GM19455 (cell line): ENCODE measurements around the gene ANKRD22.

Source experiments
- ATAC-seq: cut with Tn5 transposase; IDR thresholded peaks from one replicate; pipeline ENCODE4 v1.9.1; 2021; ENCODE audit not compliant: unreplicated experiment

Gene ANKRD22

GRCh38 chr10:88803641-88804040 is 48.0 kb downstream of the ANKRD22 start:
- ATAC-seq: no peak

DNA sequence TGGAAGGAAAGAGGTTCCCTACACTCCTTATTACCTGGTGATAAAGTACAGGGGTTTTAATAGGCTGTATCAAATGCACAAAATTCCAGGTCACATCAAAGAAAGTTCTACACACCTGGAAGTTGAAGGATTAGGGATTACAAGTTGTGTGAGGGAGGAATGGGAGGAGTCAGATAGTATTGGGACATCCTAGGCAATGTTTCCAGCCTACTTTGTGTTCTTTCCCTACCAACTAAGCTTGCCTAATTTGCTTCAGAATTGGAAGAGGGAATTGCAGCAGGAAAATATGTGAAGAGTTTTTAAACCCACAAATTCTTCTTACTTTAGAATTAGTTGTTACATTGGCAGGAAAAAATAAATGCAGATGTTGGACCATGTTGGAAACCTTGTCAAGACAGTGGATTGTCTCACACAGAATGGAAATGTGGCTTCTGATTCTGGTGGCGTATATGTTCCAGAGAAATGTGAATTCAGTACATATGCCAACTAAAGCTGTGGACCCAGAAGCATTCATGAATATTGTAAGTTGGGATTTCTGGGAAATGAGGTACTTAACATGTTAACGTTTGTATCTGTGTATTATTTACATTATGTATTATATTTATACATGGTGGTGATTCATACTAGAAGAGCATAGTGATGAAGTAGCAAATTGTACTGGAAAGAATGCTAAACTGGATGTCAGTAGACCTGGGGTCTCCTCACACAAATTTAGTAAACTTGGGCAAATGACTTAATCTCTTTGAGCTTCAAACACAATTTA is 48.9 kb downstream of the ANKRD22 start, which contains the start of gene LIPM:
Gene LIPM (plus strand): TSS at position 208 of the 763 bp plus-strand sequence. CDS start 167 bp downstream, at position 375.
- ATAC-seq: no peak

DNA sequence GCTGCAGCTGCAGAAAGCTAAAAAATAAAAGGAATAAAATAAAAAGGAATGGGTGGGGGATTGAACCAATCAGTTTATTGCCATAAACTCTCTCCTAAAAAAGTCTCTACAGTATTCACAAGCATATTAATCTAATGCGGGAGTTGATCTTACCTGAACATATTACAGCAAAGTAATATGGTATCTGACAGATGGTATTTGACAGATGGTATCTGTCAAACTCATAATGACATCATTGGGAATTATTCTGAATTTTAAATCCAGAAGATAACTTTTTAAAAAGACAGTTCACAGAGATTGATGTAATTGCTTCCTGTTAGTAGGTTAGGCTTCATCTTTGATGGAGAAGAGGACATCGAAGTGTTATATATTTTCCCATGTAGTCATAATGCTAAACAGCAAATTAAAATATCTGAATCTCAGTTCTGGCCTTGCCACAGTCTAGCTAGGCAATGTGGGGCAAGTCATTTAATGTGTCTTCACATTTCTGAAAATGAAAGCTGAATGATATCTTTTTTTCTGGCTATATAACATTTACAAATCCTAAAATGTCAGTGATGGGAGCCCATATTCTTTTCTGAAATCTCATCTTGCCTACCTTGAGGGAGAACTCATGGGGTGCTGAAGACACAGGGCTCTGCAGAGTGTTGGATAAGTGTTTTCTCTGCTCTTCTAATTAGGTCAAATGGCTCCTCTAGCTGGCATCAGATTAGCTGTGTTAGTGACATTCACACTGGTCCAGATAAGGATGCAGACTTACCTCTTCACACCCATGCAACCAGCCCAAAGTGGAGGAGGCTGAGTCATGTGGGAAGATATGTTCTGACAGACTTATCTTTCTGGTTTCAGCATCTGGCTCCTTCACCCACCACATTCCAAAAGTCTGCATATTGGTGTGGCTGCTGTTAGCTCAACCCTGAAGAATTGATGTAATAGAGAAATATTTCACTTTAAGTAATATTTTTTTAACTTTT is 51.2 kb downstream of the ANKRD22 start:
- ATAC-seq: no peak

DNA sequence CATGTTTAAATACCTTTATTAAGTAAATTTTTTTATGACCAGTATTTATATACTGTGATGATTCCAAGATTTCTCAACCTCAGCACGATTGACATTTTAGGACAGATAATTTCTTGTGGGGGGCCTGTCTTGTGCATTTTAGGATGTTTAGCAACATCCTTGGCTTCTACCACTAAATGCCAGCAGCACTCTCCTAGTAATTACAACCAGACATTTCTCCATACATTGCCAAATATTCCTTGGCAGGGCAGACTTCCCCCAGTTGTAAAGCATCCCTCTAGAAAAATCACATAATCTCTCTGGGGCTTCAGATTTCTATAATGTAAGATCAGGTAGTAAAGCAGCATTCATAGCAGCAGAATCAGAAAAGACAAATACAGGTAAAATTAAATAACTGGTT is 56.9 kb downstream of the ANKRD22 start:
- no peak for ATAC-seq

- no peak for ATAC-seq
Measured at GRCh38 chr10:88793712-88794299, 57.8 kb downstream of the ANKRD22 start.

DNA sequence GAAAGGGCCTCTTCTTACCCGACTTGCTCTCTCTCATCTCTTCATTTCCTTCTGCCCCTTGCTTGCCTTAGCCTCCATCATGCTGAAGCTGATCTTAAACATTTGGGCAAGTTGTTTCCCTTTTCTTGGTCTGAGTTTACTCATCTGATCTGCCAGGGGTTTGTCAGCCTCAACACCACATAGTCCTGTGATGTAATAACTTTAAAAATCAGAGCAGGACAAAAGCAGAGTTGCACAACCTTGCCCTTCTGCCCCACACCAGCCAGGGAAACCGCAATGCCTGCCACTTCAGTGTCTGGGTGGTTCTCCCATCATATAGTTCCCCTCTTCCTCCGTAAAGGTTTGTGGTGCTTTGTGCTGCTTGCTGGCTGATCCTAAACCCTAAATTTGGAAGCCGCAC is 59.0 kb downstream of the ANKRD22 start:
- ATAC-seq: no peak

DNA sequence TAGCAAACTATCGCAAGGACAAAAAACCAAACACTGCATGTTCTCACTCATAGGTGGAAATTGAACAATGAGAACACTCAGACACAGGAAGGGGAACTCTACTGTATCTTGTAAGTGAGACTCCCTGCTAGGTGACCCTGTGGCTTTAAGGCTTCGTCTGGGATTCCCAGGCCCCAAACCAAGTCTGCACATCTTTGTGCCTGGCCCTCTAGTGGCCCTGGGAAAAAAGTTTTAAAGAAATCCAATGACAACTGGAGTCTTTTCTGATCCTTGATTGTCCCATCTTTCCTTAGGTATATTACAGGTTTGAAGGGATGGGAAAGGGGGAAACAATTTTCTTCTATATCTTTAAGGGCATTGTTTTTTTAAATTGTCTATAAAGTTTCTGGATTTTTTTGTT is 59.7 kb downstream of the ANKRD22 start:
- no peak for ATAC-seq

GRCh38 chr10:88788924-88789323 is 62.7 kb downstream of the ANKRD22 start:
- ATAC-seq: no peak

DNA sequence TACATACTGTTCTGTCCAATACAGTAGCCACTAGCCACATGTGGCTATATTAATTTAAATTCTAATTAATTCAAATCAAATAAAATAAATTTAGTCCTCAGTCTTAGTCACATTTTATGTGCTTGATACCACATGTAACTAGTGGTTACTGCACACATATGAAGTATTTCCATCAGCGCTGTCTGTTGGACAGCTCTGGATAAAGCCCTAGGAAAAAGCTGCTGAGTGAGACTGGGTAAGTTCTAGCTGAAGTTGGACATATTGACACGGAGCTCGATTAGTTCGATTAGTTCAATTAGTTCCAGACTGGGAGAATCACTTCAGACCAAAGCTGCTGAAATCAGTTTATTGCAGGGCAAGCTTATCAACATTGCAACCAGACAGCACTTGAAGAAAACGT is 64.2 kb downstream of the ANKRD22 start:
- ATAC-seq: no peak

DNA sequence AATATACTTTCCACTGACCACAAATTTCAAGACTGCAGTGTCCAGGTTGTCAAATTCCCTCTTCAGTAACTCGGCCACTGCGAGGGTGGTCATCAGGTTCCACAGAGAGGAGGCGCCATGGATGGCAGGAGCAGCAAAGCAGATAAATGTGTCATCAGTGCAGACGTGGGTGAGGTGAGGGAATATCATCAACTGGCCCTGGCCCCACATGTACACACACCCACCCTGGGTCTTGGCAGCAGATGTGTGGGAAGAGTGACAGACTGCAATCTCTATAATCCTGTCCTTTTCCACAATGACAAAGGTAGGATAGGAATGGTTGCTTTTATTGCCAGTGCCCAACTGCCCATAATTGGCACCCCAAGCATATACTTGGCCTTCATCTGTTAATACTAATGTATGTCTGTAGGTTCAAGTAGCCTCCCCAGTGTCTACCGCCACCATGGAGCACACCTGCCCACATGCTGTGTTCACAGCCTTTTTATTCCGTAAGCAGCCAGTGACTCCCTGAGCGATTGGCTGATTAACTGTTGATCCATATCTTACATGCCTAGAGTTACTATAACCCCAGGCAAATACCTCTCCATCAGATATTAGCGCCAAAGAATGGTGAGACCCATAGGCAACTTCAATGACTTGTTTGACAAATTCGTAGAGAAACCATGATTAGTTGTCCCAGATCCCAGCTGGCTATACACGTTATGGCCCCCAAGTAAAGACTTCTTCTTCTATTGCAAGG is 65.4 kb downstream of the ANKRD22 start:
- ATAC-seq: no peak

DNA sequence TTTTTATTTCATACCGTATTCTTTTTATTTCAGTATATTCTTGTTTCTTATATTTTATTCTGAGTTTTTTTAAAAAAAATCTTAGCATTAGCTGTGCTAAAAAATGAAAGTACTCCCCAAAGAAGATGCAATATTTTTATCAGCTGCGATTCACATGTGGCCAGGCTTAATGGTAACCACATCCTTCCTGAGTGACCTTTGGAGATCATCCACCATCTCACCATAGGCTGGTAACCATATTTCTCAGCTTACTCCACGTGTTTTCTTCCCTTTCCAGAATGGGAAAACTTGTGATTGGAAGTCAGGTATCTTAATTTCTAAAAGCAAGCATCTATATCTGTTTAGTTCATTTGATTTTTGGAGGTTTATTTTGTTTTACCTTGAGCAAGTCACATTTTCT is 67.9 kb downstream of the ANKRD22 start:
- ATAC-seq: no peak

DNA sequence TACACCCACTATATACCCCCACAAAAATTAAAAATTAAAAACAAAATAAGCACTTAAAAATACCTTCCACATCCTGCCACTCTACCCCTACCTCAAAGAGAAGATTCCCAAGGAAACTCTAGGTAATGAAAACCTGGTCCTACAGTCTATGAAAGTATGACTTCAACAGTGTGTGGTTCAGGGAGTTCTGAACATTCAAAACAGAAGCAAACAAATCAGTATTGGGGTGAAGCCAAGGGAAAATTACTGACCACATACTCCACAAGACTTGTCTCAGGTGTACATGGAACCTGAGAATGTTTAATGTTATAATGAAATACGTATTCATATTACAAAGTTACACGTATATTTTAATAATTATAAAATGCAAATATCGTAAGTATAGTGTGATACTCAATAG is 69.4 kb downstream of the ANKRD22 start:
- no peak for ATAC-seq

- ATAC-seq: no peak
Measured at GRCh38 chr10:88781206-88781605, 70.4 kb downstream of the ANKRD22 start.
